HG03097 (cell line): Measurements from ENCODE around the gene SLC16A5.
"Not testable (repeated sequence)": the region's sequence is repeated elsewhere in the genome, so short reads cannot be mapped to it uniquely, and the experiment has no call there.

Experiments
- ATAC-seq: cut with Tn5 transposase; IDR thresholded peaks from one replicate; pipeline ENCODE4 v1.9.1; 2021; ENCODE audit not compliant: unreplicated experiment, low FRiP score

SLC16A5 gene

GRCh38 chr17:75063626-75064025 is 24.1 kb upstream of the SLC16A5 start:
- ATAC-seq = no peak

GRCh38 chr17:75064040-75064439 is 23.7 kb upstream of the SLC16A5 start:
- ATAC-seq = no peak

- ATAC-seq = no peak
Observed at GRCh38 chr17:75064460-75064859, 23.3 kb upstream of the SLC16A5 start.

GRCh38 chr17:75064867-75065561 is 22.7 kb upstream of the SLC16A5 start:
- ATAC-seq = no peak

- ATAC-seq = no peak
Observed at GRCh38 chr17:75065562-75066151, 22.1 kb upstream of the SLC16A5 start.

- ATAC-seq = no peak
Observed at GRCh38 chr17:75067856-75068255, 19.9 kb upstream of the SLC16A5 start.

GRCh38 chr17:75068750-75069149 is 19.0 kb upstream of the SLC16A5 start:
- ATAC-seq = no peak

- ATAC-seq = no peak
Observed at GRCh38 chr17:75069783-75070182, 18.0 kb upstream of the SLC16A5 start.

GRCh38 chr17:75071478-75072271 is 16.1 kb upstream of the SLC16A5 start:
- not testable (repeated sequence) for ATAC-seq

GRCh38 chr17:75072909-75073308 is 14.8 kb upstream of the SLC16A5 start:
- not testable (repeated sequence) for ATAC-seq

GRCh38 chr17:75073618-75074047 is 14.1 kb upstream of the SLC16A5 start:
- no peak for ATAC-seq

- no peak for ATAC-seq
Observed at GRCh38 chr17:75074532-75074931, 13.2 kb upstream of the SLC16A5 start.

- ATAC-seq = no peak
Observed at GRCh38 chr17:75075597-75076336, 12.0 kb upstream of the SLC16A5 start.

GRCh38 chr17:75077072-75077495 is 10.7 kb upstream of the SLC16A5 start:
- no peak for ATAC-seq

- no peak for ATAC-seq
Observed at GRCh38 chr17:75077496-75078283, 10.1 kb upstream of the SLC16A5 start.

GRCh38 chr17:75078284-75079022 is 9.3 kb upstream of the SLC16A5 start:
- ATAC-seq = no peak

GRCh38 chr17:75079023-75079373 is 8.8 kb upstream of the SLC16A5 start:
- ATAC-seq = no peak

GRCh38 chr17:75081611-75082540 is 5.9 kb upstream of the SLC16A5 start:
- ATAC-seq = no peak
